ENCODE measurements around the gene PDAP1. TPM values are rescaled to one million over a fixed set of nuclear protein-coding genes. Genes with fewer than 3 reads are reported as not detected.

Gene PDAP1
- total RNA-seq, 1 experiment from 2014 or later: 200 TPM

DNA sequence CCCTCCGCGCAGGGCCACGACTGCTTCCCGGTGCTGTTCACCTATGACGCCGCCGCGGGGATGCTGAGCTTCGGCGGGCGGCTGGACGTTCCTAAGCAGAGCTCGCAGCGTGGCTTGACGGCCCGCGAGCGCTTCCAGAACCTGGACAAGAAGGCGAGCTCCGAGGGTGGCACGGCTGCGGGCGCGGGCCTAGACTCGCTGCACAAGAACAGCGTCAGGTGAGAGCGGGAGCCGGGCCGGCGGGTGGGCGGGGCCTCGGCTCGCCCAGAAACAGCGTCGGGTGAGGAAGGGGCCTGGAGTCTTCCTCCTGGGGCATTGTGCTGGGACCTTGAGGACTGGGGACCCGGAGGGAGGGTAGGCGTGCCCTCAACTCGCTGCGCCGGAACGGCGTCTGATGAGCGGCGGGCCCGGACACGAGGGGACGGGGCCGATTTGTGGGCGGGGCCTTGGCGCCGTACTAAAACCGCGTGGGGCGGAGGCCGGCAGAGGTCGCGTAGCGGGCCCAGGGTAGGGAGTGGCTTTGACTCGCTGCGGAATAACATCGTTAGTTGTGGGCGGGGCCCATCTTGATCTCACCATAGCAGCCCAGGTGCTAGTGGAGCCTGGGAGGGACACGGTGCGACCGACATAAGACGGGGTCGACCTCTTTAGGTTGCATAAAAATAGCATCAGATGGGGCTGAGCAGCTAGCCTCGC is 15.6 kb downstream of the PDAP1 start:
- Histone ChIP-seq H3K4me2 (ENCODE audit: low read length) (peak overlapping the region; percentile 58), H4K20me1 (ENCODE audit: insufficient read depth) (no peaks in the 10 kb centered on the region), H3K27me3 (ENCODE audit: insufficient read depth, low read length) (no peaks in the 10 kb centered on the region), H3K79me2 (ENCODE audit: insufficient read depth, low read length) (peaks cover 6% of the 10 kb centered on the region; the same call in 1 of the 2 replicates), H3K36me3 (ENCODE audit: control insufficient read depth in 1 of 2, insufficient read depth in 2 of 2, low read length in 2 of 2) (peaks cover 21 to 38% of the 10 kb centered on the region in 2 experiments), H3K9me2 (ENCODE audit: insufficient read depth) (no peaks in the 10 kb centered on the region), H3K9ac (ENCODE audit: low read length) (peak overlapping the region; percentile 31; the same call in 1 of the 2 replicates), H2AFZ (ENCODE audit: low read depth, low read length, poor library complexity, severe bottlenecking) (no peak overlapping the region), H3K4me3 (replicated peaks in 1 of 2; ENCODE audit: low read depth in 1 of 2, low read length in 2 of 2) (peak overlapping the region in 1 of 2 experiments; percentile 33; a peak in 2 of 4 replicates), H3K9me3 (ENCODE audit: control insufficient read depth in 1 of 2, insufficient read depth in 1 of 2, low read depth in 1 of 2, low read length in 2 of 2) (no peaks in the 10 kb centered on the region), H3K4me1 (ENCODE audit: control insufficient read depth in 1 of 2, insufficient read depth in 2 of 2, low read length in 2 of 2) (peaks cover 0 to 16% of the 10 kb centered on the region in 2 experiments; a peak in 1 of 4 replicates), H3K27ac (ENCODE audit: low read depth, low read length) (peak overlapping the region; percentile 3; the same call in 1 of the 2 replicates)
- CTCF ChIA-PET: no interaction called here
- POLR2A ChIA-PET: interaction anchor here (1.4 kb wide), 1 partner anchor 16 kb away, joined by 5 read pairs; the partner anchor contains the start of genes BUD31 and PDAP1
- RAD21 ChIA-PET (ENCODE audit: low non-redundant PET in 1 of 2, low total read pairs in 2 of 2, uncharacterized antibody in 2 of 2, unreplicated experiment in 2 of 2): no interaction called here
- ATAC-seq (peak; percentile 78), DNase-seq (ENCODE audit: low read depth, low spot score) (no peak)
- intact Hi-C loops (cut with micrococcal nuclease): no loop called here
- BruUV-seq (replicated peaks): no TSS peak
- 0 out of 2 replicates have a peak, but pooled peaks have one; percentile 15 for TF ChIP-seq JUND (IDR thresholded peaks at IDR 0.05)
- no peak for TF ChIP-seq YY1 (IDR thresholded peaks at IDR 0.05; ENCODE audit: extremely low read depth, insufficient replicate concordance, low read depth, low read length)
- no peak for TF ChIP-seq ELF1 (IDR thresholded peaks at IDR 0.05; ENCODE audit: borderline replicate concordance, low read depth)
- no peak for TF ChIP-seq RAD21 (IDR thresholded peaks at IDR 0.05; ENCODE audit: low read depth)
- no peak for TF ChIP-seq CBX3 (IDR thresholded peaks at IDR 0.05; ENCODE audit: low read depth)
- TF ChIP-seq EZH2phosphoT487 (IDR thresholded peaks at IDR 0.05; ENCODE audit: borderline replicate concordance): no peak
- TF ChIP-seq, protein P1, sequence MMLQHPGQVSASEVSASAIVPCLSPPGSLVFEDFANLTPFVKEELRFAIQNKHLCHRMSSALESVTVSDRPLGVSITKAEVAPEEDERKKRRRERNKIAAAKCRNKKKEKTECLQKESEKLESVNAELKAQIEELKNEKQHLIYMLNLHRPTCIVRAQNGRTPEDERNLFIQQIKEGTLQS (IDR thresholded peaks at IDR 0.05): no peak
- TF ChIP-seq, protein P2, sequence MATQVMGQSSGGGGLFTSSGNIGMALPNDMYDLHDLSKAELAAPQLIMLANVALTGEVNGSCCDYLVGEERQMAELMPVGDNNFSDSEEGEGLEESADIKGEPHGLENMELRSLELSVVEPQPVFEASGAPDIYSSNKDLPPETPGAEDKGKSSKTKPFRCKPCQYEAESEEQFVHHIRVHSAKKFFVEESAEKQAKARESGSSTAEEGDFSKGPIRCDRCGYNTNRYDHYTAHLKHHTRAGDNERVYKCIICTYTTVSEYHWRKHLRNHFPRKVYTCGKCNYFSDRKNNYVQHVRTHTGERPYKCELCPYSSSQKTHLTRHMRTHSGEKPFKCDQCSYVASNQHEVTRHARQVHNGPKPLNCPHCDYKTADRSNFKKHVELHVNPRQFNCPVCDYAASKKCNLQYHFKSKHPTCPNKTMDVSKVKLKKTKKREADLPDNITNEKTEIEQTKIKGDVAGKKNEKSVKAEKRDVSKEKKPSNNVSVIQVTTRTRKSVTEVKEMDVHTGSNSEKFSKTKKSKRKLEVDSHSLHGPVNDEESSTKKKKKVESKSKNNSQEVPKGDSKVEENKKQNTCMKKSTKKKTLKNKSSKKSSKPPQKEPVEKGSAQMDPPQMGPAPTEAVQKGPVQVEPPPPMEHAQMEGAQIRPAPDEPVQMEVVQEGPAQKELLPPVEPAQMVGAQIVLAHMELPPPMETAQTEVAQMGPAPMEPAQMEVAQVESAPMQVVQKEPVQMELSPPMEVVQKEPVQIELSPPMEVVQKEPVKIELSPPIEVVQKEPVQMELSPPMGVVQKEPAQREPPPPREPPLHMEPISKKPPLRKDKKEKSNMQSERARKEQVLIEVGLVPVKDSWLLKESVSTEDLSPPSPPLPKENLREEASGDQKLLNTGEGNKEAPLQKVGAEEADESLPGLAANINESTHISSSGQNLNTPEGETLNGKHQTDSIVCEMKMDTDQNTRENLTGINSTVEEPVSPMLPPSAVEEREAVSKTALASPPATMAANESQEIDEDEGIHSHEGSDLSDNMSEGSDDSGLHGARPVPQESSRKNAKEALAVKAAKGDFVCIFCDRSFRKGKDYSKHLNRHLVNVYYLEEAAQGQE (IDR thresholded peaks at IDR 0.05; ENCODE audit: low read depth): no peak
- TF ChIP-seq ZNF274 (IDR thresholded peaks at IDR 0.05; ENCODE audit: low read depth, low read length): no peak
- no peak for TF ChIP-seq EGR1 (IDR thresholded peaks at IDR 0.05; ENCODE audit: low read depth)
- 0 out of 2 replicates have a peak, but pooled peaks have one; percentile 12 for TF ChIP-seq POLR2AphosphoS5 (IDR thresholded peaks at IDR 0.05; ENCODE audit: low read depth, low read length)
- no peak for TF ChIP-seq EZH2 (IDR thresholded peaks at IDR 0.05)
- no peak for TF ChIP-seq SP1 (IDR thresholded peaks at IDR 0.05; ENCODE audit: low read depth)
- TF ChIP-seq SRF (IDR thresholded peaks at IDR 0.05; ENCODE audit: low read depth): no peak
- TF ChIP-seq FOSL1 (IDR thresholded peaks at IDR 0.05; ENCODE audit: low read depth): no peak
- TF ChIP-seq MAX (IDR thresholded peaks at IDR 0.05): no peak
